K562 (cell line): Measurements from ENCODE around the gene TCFL5. TPM values are rescaled to one million over a fixed set of nuclear protein-coding genes. Genes with fewer than 3 reads are reported as not detected.
A peak's percentile ranks its signal among the peaks of the same experiment; 100 is the strongest.

Experiments
- CBX5 ChIP-seq: IDR thresholded peaks from 2 replicates; pipeline ENCODE4 v1.6.1; 2014; ENCODE audit warnings: low read depth, borderline replicate concordance
- CCNT2 ChIP-seq: IDR thresholded peaks from 2 replicates; pipeline ENCODE4 v1.6.1; 2011; ENCODE audit warnings: borderline replicate concordance, low read depth, mild to moderate bottlenecking, moderate library complexity, mixed read lengths, low read length; ENCODE audit not compliant: insufficient read length; ENCODE audit errors: extremely low read depth
- ELF2 ChIP-seq: fragments of 250-450 bp; sonication (Bioruptor Pico); IDR thresholded peaks from 2 replicates; pipeline ENCODE4 v1.5.0; 2021; ENCODE audit warnings: mild to moderate bottlenecking
- HBP1 ChIP-seq: fragments of 450-650 bp; formaldehyde crosslinking; IDR thresholded peaks from 2 replicates; pipeline ENCODE4 v1.4.0; 2022; ENCODE audit warnings: missing genetic modification characterization
- HEY1 ChIP-seq: fragments of 250-450 bp; sonication (Bioruptor Pico); IDR thresholded peaks from 2 replicates; pipeline ENCODE4 v1.5.0; 2020; ENCODE audit warnings: mild to moderate bottlenecking, moderate library complexity, borderline replicate concordance
- HMGXB4 ChIP-seq: sonication (generic); formaldehyde crosslinking; IDR thresholded peaks from 2 replicates; pipeline ENCODE4 v1.8.1; 2023; ENCODE audit warnings: mild to moderate bottlenecking, missing genetic modification reagents
- MED1 ChIP-seq: sonication (generic); formaldehyde crosslinking; IDR thresholded peaks from 2 replicates; pipeline ENCODE4 v1.8.1; 2023; ENCODE audit warnings: missing genetic modification reagents, borderline replicate concordance
- PHF20 ChIP-seq: fragments of 450-650 bp; IDR thresholded peaks from 2 replicates; pipeline ENCODE4 v1.6.1; 2018; ENCODE audit not compliant: partially characterized antibody
- POLR2B ChIP-seq: fragments of 450-650 bp; IDR thresholded peaks from 2 replicates; pipeline ENCODE4 v1.6.1; 2018; ENCODE audit warnings: low read depth; ENCODE audit not compliant: partially characterized antibody
- SIN3A ChIP-seq, 2 experiments: fragments of 150-350 bp in 1 of 2; IDR thresholded peaks; 2 replicates each; pipeline ENCODE4 v1.6.1; 2011 to 2016; ENCODE audit warnings: borderline replicate concordance in 2 of 2, low read depth in 2 of 2, low read length in 2 of 2, mild to moderate bottlenecking in 2 of 2, moderate library complexity in 2 of 2; ENCODE audit not compliant: control insufficient read depth in 1 of 2
- ZNF134 ChIP-seq: fragments of 250-450 bp; sonication (Bioruptor Pico); conservative IDR thresholded peaks from 2 replicates; pipeline ENCODE4 v1.4.0; 2020
- ZNF143 ChIP-seq: sonication (generic); formaldehyde crosslinking; IDR thresholded peaks from 2 replicates; pipeline ENCODE4 v1.9.0; 2022; ENCODE audit warnings: mild to moderate bottlenecking, missing genetic modification reagents
- ZNF76 ChIP-seq: fragments of 250-450 bp; sonication (Bioruptor Pico); IDR thresholded peaks from 2 replicates; pipeline ENCODE4 v1.4.0; 2020; ENCODE audit warnings: mild to moderate bottlenecking, moderate library complexity, borderline replicate concordance
- polyA plus RNA-seq, 8 experiments: library from polyadenylated mRNA; depleted of rRNA in 4 of 8; stranded (reverse) in 5 of 8; unstranded in 3 of 8; fragments of >200 nt; fragmentation: Nextera tagmentation in 2 of 8; fragmentation: Illumina TruSeq in 1 of 8; extraction: Ambion mirVana in 2 of 8; extraction: Trizol in 1 of 8; gene quantifications; 2 replicates each; pipeline versions ENCODE4 v1.2.1 to v1.2.3, GENCODE V29; 2011 to 2014; ENCODE audit warnings: inconsistent platforms in 1 of 8, missing spikeins in 1 of 8
- total RNA-seq, 7 experiments: library from RNA; depleted of rRNA in 6 of 7; stranded (reverse); fragments of >200 nt in 6 of 7; fragmentation: Illumina TruSeq in 2 of 7; extraction: Trizol in 2 of 7; gene quantifications; 2 replicates each; pipeline versions ENCODE4 v1.2.1 to v1.2.3, GENCODE V29; 2011 to 2021; ENCODE audit warnings: low replicate concordance in 1 of 7
- TF ChIP-seq, protein P1 (sequence below), 2 experiments: fragments of 450-650 bp in 1 of 2; sonication (generic) in 1 of 2; formaldehyde crosslinking in 1 of 2; IDR thresholded peaks; 2 replicates each; pipeline versions ENCODE4 v1.7.1 to v1.9.0; 2016 to 2022; ENCODE audit warnings: inconsistent platforms in 1 of 2, mild to moderate bottlenecking in 1 of 2, missing genetic modification reagents in 1 of 2
- TF ChIP-seq, protein P2 (sequence below): sonication (generic); formaldehyde crosslinking; IDR thresholded peaks from 2 replicates; pipeline ENCODE4 v1.9.0; 2022; ENCODE audit warnings: mild to moderate bottlenecking, missing genetic modification reagents

TCFL5 gene
- total and polyA plus RNA-seq, 9 of the 15 experiments (the other 6 are each of a cell fraction or from before 2014, with no cell fraction given), result 1.00 to 12.6 (median 9.1) TPM

GRCh38 chr20:62804627-62805154 lies 56.9 kb downstream of the TCFL5 start, which contains the start of gene OGFR (continued):
- TF ChIP-seq HBP1 (CRISPR knock-in tag), result no peak
- no peak for TF ChIP-seq MED1 (CRISPR knock-in tag)
- TF ChIP-seq ZNF143 (CRISPR knock-in tag), result no peak
- TF ChIP-seq SIN3A (IDR thresholded peaks at IDR 0.05; ENCODE audit: borderline replicate concordance in 2 of 2, control insufficient read depth in 1 of 2, low read depth in 2 of 2, low read length in 2 of 2), result peak in 1 of 2 experiments; percentile 86; a peak in 1 of 4 replicates
- TF ChIP-seq CCNT2, result peak; percentile 22
- TF ChIP-seq HEY1 (CRISPR knock-in tag), result no peak
- TF ChIP-seq, protein P1, sequence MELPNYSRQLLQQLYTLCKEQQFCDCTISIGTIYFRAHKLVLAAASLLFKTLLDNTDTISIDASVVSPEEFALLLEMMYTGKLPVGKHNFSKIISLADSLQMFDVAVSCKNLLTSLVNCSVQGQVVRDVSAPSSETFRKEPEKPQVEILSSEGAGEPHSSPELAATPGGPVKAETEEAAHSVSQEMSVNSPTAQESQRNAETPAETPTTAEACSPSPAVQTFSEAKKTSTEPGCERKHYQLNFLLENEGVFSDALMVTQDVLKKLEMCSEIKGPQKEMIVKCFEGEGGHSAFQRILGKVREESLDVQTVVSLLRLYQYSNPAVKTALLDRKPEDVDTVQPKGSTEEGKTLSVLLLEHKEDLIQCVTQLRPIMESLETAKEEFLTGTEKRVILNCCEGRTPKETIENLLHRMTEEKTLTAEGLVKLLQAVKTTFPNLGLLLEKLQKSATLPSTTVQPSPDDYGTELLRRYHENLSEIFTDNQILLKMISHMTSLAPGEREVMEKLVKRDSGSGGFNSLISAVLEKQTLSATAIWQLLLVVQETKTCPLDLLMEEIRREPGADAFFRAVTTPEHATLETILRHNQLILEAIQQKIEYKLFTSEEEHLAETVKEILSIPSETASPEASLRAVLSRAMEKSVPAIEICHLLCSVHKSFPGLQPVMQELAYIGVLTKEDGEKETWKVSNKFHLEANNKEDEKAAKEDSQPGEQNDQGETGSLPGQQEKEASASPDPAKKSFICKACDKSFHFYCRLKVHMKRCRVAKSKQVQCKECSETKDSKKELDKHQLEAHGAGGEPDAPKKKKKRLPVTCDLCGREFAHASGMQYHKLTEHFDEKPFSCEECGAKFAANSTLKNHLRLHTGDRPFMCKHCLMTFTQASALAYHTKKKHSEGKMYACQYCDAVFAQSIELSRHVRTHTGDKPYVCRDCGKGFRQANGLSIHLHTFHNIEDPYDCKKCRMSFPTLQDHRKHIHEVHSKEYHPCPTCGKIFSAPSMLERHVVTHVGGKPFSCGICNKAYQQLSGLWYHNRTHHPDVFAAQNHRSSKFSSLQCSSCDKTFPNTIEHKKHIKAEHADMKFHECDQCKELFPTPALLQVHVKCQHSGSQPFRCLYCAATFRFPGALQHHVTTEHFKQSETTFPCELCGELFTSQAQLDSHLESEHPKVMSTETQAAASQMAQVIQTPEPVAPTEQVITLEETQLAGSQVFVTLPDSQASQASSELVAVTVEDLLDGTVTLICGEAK (IDR thresholded peaks at IDR 0.05), result no peak; the same call in 1 of the 2 replicates
- TF ChIP-seq, protein P1 (CRISPR knock-in tag; IDR thresholded peaks at IDR 0.05), result no peak
- no peak for TF ChIP-seq POLR2B
- TF ChIP-seq ZNF134, result no peak
- TF ChIP-seq PHF20, result peak; percentile 49
- TF ChIP-seq ZNF76, result no peak
- TF ChIP-seq, protein P2, sequence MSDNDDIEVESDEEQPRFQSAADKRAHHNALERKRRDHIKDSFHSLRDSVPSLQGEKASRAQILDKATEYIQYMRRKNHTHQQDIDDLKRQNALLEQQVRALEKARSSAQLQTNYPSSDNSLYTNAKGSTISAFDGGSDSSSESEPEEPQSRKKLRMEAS (CRISPR knock-in tag), result peak; percentile 58; the same call in 1 of the 2 replicates
- TF ChIP-seq HMGXB4 (CRISPR knock-in tag), result 0 out of 2 replicates have a peak, but pooled peaks have one; percentile 54
- no peak for TF ChIP-seq CBX5
- no peak for TF ChIP-seq ELF2
